CD4-positive, alpha-beta T cell (primary cell): ENCODE measurements around the gene ABCC2. TPM values are rescaled to one million over a fixed set of nuclear protein-coding genes. Genes with fewer than 3 reads are reported as not detected.

Experiments
- ATAC-seq: fragments of 200-7000 bp; cut with Tn5 transposase; one replicate; pipeline ENCODE4 v1.10.0; 2022; ENCODE audit warnings: mild to moderate bottlenecking; ENCODE audit not compliant: poor library complexity
- CTCF ChIA-PET: fragments of 350-600 bp; sonication (Branson Sonifier 250); formaldehyde crosslinking; loops from one replicate; lab custom pipeline; 2021; ENCODE audit warnings: antibody characterized with exemption, inconsistent platforms; lab: Charles Lee
- POLR2A ChIA-PET: fragments of 350-600 bp; sonication (Branson Sonifier 250); formaldehyde crosslinking; loops from one replicate; lab custom pipeline; 2021; ENCODE audit warnings: antibody characterized with exemption, inconsistent platforms; lab: Charles Lee
- DNase-seq, 14 experiments: peaks; one replicate each; pipeline ENCODE4 v3.0.0-alpha.2; 2013 to 2020; ENCODE audit warnings: mixed read lengths in 2 of 14
- H3K27ac ChIP-seq, 2 donors: one replicate each; pipeline versions ENCODE4 v1.5.1 to v1.7.0; 2013; ENCODE audit warnings: low read length in 2 of 2, low read depth in 1 of 2, mild to moderate bottlenecking in 1 of 2
- H3K27me3 ChIP-seq, 2 experiments: 1 replicate in 1 of 2; 2 replicates in 1 of 2; pipeline versions ENCODE4 v1.6.1 to v1.7.0; 2013; ENCODE audit warnings: low read length in 2 of 2, control low read depth in 1 of 2, mild to moderate bottlenecking in 1 of 2, moderate library complexity in 1 of 2; ENCODE audit not compliant: insufficient read depth in 2 of 2, control insufficient read depth in 1 of 2
- H3K36me3 ChIP-seq: one replicate; pipeline ENCODE4 v1.6.1; 2013; ENCODE audit warnings: low read length, control low read depth; ENCODE audit not compliant: insufficient read depth
- H3K4me1 ChIP-seq: one replicate; pipeline ENCODE4 v1.6.1; 2013; ENCODE audit warnings: low read length, control low read depth; ENCODE audit not compliant: insufficient read depth
- H3K4me3 ChIP-seq: one replicate; pipeline ENCODE4 v1.5.1; 2013; ENCODE audit warnings: mild to moderate bottlenecking, low read length, moderate library complexity
- H3K9me3 ChIP-seq, 2 experiments: 1 replicate in 1 of 2; 2 replicates in 1 of 2; pipeline versions ENCODE4 v1.6.1 to v1.7.0; 2013; ENCODE audit warnings: low read length in 2 of 2, mild to moderate bottlenecking in 2 of 2, control low read depth in 1 of 2, moderate library complexity in 1 of 2; ENCODE audit not compliant: control insufficient read depth in 1 of 2, insufficient read depth in 1 of 2
- H3K27ac Mint-ChIP-seq: one replicate; pipeline ENCODE4 v1.8.0; 2020; ENCODE audit warnings: mixed read lengths
- H3K27me3 Mint-ChIP-seq: one replicate; pipeline ENCODE4 v1.8.0; 2021; ENCODE audit warnings: mixed read lengths
- H3K36me3 Mint-ChIP-seq: one replicate; pipeline ENCODE4 v1.8.0; 2021; ENCODE audit warnings: low read depth, mixed read lengths
- H3K4me1 Mint-ChIP-seq: one replicate; pipeline ENCODE4 v1.8.0; 2021; ENCODE audit warnings: low read depth, mixed read lengths
- H3K4me3 Mint-ChIP-seq: one replicate; pipeline ENCODE4 v1.8.0; 2020; ENCODE audit warnings: mild to moderate bottlenecking, mixed read lengths
- H3K9me3 Mint-ChIP-seq: one replicate; pipeline ENCODE4 v1.8.0; 2020; ENCODE audit warnings: mixed read lengths
- CTCF ChIP-seq: fragments of 200-600 bp; IDR thresholded peaks from one replicate; pipeline ENCODE4 v1.8.0; 2022; ENCODE audit warnings: antibody characterized with exemption, mild to moderate bottlenecking
- intact Hi-C, 2 experiments: fragments of 100-400 bp; cut with DNase I in 1 of 2; cut with micrococcal nuclease in 1 of 2; formaldehyde crosslinking; loops; one replicate each; pipeline versions ENCODE4 v1.15.1 to v1.9.0; 2023 to 2025; cut with DNase I, micrococcal nuclease
- total RNA-seq, 174 experiments: library from RNA in 2 of 174; stranded (reverse) in 2 of 174; gene quantifications; one replicate each; pipeline ENCODE4 v1.2.3 and lab custom pipeline; 2021 to 2026

ABCC2 gene
- total RNA-seq, 2 experiments from 2014 or later, result 3.0 to 3.4 TPM

- H3K27me3 Mint-ChIP-seq, result no peaks in the 10 kb centered on the region
- H3K27ac ChIP-seq, result no peak overlapping the region
- H3K4me1 ChIP-seq, result no peaks in the 10 kb centered on the region
- ChIA-PET POLR2A (no interaction called here), CTCF (no interaction called here)
- H3K4me1 Mint-ChIP-seq, result no peaks in the 10 kb centered on the region
- no peak overlapping the region for H3K4me3 ChIP-seq
- H3K27me3 ChIP-seq, result no peaks in the 10 kb centered on the region
- intact Hi-C loops, result no loop called here
- no peak for TF ChIP-seq CTCF
- H3K36me3 Mint-ChIP-seq, result peaks cover 70% of the 10 kb centered on the region
- peaks cover 3% of the 10 kb centered on the region for H3K9me3 Mint-ChIP-seq
- no peak overlapping the region for H3K4me3 Mint-ChIP-seq
- no peak overlapping the region for H3K27ac Mint-ChIP-seq
- H3K36me3 ChIP-seq, result peaks cover 39% of the 10 kb centered on the region
- no peak for ATAC-seq
- no peak for DNase-seq
- H3K9me3 ChIP-seq, result peaks cover 0 to 9% of the 10 kb centered on the region in 2 experiments
Measured at GRCh38 chr10:99761365-99761764, 21.1 kb upstream of the ABCC2 start.

GRCh38 chr10:99765672-99766301 lies 16.7 kb upstream of the ABCC2 start:
- no peak for ATAC-seq
- TF ChIP-seq CTCF, result no peak

GRCh38 chr10:99766302-99766681 lies 16.1 kb upstream of the ABCC2 start:
- Mint-ChIP-seq H3K9me3 (peaks cover 5% of the 10 kb centered on the region), H3K4me3 (no peak overlapping the region), H3K4me1 (no peaks in the 10 kb centered on the region), H3K27ac (no peak overlapping the region), H3K27me3 (no peaks in the 10 kb centered on the region), H3K36me3 (peaks cover 29% of the 10 kb centered on the region)
- Histone ChIP-seq H3K9me3 (peaks cover 0 to 5% of the 10 kb centered on the region in 2 experiments), H3K27me3 (no peaks in the 10 kb centered on the region), H3K4me3 (no peak overlapping the region), H3K27ac (no peak overlapping the region), H3K36me3 (no peaks in the 10 kb centered on the region), H3K4me1 (no peaks in the 10 kb centered on the region)
- DNase-seq (peak in 1 of 14 experiments; percentile 14), ATAC-seq (no peak)
- intact Hi-C loops, result no loop called here
- ChIA-PET POLR2A (no interaction called here), CTCF (no interaction called here)
- TF ChIP-seq CTCF, result no peak

More at GRCh38 chr10:99765672-99766301, 16.7 kb upstream of the ABCC2 start:
- H3K4me1 Mint-ChIP-seq, result no peaks in the 10 kb centered on the region
- H3K27ac Mint-ChIP-seq, result no peak overlapping the region
- Histone ChIP-seq H3K4me3 (no peak overlapping the region), H3K9me3 (peaks cover 0 to 5% of the 10 kb centered on the region in 2 experiments), H3K27me3 (no peaks in the 10 kb centered on the region), H3K36me3 (peaks cover 2% of the 10 kb centered on the region), H3K4me1 (no peaks in the 10 kb centered on the region), H3K27ac (no peak overlapping the region)
- ChIA-PET CTCF (no interaction called here), POLR2A (interaction anchor here (0.5 kb wide), 1 partner anchor 107 kb away, joined by 3 read pairs; the partner anchor contains the start of gene ENTPD7)
- no peaks in the 10 kb centered on the region for H3K27me3 Mint-ChIP-seq
- no peak overlapping the region for H3K4me3 Mint-ChIP-seq
- peaks cover 34% of the 10 kb centered on the region for H3K36me3 Mint-ChIP-seq
- intact Hi-C loops, result no loop called here
- peaks cover 5% of the 10 kb centered on the region for H3K9me3 Mint-ChIP-seq
- DNase-seq, result no peak
